Tibial artery (tissue), 4 donors: ENCODE measurements around the gene MCF2L.

Source experiments
- DNase-seq, 2 donors: peaks; one replicate each; pipeline ENCODE4 v3.0.0-alpha.2; 2019
- H3K27ac ChIP-seq, 2 donors: fragments of 200-600 bp; sonication (generic) in 1 of 2; 1 replicate in 1 of 2; 2 replicates in 1 of 2; pipeline ENCODE4 v1.5.1; 2018 to 2019; ENCODE audit warnings: mild to moderate bottlenecking in 1 of 2
- H3K27me3 ChIP-seq, 2 donors: fragments of 200-600 bp; sonication (generic) in 1 of 2; one replicate each; pipeline versions ENCODE4 v1.5.1 to v1.6.0; 2016 to 2019
- H3K36me3 ChIP-seq, 3 donors: fragments of 200-600 bp; sonication (generic) in 2 of 3; one replicate each; pipeline ENCODE4 v1.5.1; 2016 to 2019; ENCODE audit warnings: mild to moderate bottlenecking in 2 of 3
- H3K4me1 ChIP-seq, 4 donors: fragments of 200-600 bp; sonication (generic) in 2 of 4; 1 replicate in 3 of 4; 2 replicates in 1 of 4; pipeline ENCODE4 v1.5.1; 2016 to 2019
- H3K4me3 ChIP-seq, 2 donors: fragments of 200-600 bp; sonication (generic) in 1 of 2; 1 replicate in 1 of 2; 2 replicates in 1 of 2; pipeline ENCODE4 v1.5.1; 2018 to 2019; ENCODE audit warnings: mild to moderate bottlenecking in 2 of 2
- H3K9me3 ChIP-seq, 3 donors: fragments of 200-600 bp; sonication (generic) in 1 of 3; one replicate each; pipeline ENCODE4 v1.5.1; 2016 to 2019
- intact Hi-C: fragments of 100-400 bp; cut with DNase I; formaldehyde crosslinking; loops from one replicate; pipeline ENCODE4 v1.15.0; 2023; ENCODE audit warnings: low total_unique reads
- TF ChIP-seq, protein P1 (sequence below), 2 experiments: fragments of 200-600 bp in 1 of 2; fragments of 450-650 bp in 1 of 2; IDR thresholded peaks; one replicate each; pipeline ENCODE4 v1.5.1; 2017 to 2019; ENCODE audit warnings: antibody characterized with exemption in 2 of 2, mild to moderate bottlenecking in 1 of 2, moderate library complexity in 1 of 2

The MCF2L gene

DNA sequence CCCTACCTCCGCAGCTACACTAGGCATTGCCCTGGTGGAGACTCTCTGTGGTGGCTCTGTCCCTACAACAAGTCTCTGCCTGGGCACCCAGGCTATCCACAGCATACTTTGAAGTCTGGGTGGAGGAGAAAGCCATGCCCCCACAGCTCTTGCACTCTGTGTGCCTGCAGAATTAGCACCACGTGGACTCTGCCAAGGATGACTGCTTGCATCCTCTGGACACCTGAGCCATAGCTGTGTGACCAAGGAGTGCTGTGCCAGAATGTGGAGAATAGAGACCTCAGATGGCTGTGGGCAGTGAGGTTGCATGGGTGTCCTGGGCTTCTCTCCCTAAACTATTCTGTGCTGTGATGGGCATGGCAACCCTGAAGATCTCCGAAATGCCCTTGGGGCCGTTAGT lies 21.2 kb upstream of the MCF2L start:
- TF ChIP-seq, protein P1, sequence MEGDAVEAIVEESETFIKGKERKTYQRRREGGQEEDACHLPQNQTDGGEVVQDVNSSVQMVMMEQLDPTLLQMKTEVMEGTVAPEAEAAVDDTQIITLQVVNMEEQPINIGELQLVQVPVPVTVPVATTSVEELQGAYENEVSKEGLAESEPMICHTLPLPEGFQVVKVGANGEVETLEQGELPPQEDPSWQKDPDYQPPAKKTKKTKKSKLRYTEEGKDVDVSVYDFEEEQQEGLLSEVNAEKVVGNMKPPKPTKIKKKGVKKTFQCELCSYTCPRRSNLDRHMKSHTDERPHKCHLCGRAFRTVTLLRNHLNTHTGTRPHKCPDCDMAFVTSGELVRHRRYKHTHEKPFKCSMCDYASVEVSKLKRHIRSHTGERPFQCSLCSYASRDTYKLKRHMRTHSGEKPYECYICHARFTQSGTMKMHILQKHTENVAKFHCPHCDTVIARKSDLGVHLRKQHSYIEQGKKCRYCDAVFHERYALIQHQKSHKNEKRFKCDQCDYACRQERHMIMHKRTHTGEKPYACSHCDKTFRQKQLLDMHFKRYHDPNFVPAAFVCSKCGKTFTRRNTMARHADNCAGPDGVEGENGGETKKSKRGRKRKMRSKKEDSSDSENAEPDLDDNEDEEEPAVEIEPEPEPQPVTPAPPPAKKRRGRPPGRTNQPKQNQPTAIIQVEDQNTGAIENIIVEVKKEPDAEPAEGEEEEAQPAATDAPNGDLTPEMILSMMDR (IDR thresholded peaks at IDR 0.05): no peak
- peaks cover 0 to 40% of the 10 kb centered on the region in 2 donors for H3K27me3 ChIP-seq
- intact Hi-C loops: loop anchor here (10.0 kb wide), 2 partner anchors 267 to 427 kb away; no protein-coding TSS in a partner anchor
- H3K4me1 ChIP-seq: peaks cover 0 to 13% (median 12%) of the 10 kb centered on the region in 4 donors
- no peaks in the 10 kb centered on the region for H3K36me3 ChIP-seq
- no peak overlapping the region for H3K4me3 ChIP-seq
- DNase-seq: peak in 1 of 2 donors; percentile 34
- H3K9me3 ChIP-seq: no peaks in the 10 kb centered on the region
- no peak overlapping the region for H3K27ac ChIP-seq

DNA sequence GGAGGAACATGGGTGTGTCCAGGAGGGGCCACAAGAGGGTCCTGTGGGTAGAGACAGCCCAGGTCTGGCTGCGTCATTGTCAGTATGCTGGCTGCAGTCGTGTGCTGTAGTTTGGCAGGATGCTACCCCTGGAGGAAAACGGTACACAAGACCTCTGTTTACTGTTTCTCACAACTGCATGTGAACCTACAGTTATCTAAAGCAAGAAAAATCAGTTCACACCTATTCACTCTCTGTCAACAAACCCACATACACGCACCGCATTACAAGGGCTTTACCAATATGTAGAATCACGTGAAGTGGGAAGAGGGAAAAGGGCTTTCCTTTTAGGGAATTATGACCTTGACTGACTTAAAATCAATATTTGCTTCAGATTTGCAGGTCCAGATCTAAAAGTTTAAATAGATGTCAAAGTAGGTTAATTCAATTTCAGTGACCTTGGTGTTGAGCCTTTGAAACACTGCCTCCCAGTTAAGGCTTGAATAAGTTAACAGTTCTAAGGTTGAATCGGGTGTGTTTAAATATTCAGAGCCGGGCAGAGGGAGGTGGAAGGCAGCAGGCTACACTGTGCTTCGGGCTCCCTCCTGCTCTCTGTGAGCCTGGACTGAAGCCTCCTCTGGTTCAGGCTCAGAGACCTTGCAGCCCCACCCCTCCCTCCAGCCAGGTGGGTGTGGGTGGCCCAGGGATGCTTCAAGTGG lies 17.2 kb upstream of the MCF2L start:
- Histone ChIP-seq H3K4me1 (no peaks in the 10 kb centered on the region), H3K4me3 (no peak overlapping the region), H3K27me3 (peaks cover 0 to 53% of the 10 kb centered on the region in 2 donors), H3K36me3 (no peaks in the 10 kb centered on the region), H3K27ac (no peak overlapping the region), H3K9me3 (no peaks in the 10 kb centered on the region)
- TF ChIP-seq, protein P1 (IDR thresholded peaks at IDR 0.05): no peak
- intact Hi-C loops: no loop called here
- DNase-seq: peak in 1 of 2 donors; percentile 35

DNA sequence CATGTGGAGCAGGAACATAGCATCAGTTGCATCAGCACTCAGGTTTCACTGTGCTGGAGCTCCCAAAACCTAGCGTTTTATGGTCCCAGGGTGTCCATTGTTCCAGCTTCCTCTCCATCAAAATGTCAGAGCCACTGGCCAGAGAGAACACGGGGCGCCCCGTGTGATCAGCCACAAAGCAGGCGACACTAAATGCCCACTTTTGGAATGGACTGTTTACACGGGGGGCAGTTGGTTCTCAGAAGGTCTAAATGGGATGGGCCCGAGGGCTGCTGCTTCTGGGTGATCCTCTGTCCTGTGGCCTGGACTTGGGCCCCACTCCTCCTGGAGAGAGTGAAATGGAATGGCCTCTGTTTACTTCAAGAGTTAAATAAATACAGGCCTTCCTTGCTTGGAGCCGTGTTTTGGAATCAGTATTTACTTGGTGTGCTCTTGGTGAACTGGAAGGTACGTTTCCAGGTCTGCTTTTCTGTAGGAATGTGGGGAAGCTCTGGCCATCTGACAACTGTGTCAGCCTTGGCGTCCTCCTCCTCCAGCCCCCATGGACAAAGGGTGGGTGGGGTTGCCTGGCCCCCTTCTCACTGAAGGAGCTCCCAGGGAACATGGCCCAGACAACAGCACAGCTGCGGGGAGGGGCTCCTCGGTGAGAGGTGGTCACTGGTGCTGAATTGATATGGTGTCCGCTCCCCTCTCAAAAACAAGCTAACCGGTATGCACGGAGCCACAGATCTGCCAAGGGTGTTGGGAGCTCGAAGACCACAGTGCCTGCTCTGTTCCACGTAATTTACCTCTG lies 16.1 kb upstream of the MCF2L start:
- Histone ChIP-seq H3K4me1 (no peaks in the 10 kb centered on the region), H3K27ac (no peak overlapping the region), H3K27me3 (peaks cover 0 to 44% of the 10 kb centered on the region in 2 donors), H3K9me3 (no peaks in the 10 kb centered on the region), H3K36me3 (no peaks in the 10 kb centered on the region), H3K4me3 (no peak overlapping the region)
- peak in 1 of 2 donors; percentile 58 for DNase-seq
- TF ChIP-seq, protein P1 (IDR thresholded peaks at IDR 0.05): no peak
- intact Hi-C loops: no loop called here

DNA sequence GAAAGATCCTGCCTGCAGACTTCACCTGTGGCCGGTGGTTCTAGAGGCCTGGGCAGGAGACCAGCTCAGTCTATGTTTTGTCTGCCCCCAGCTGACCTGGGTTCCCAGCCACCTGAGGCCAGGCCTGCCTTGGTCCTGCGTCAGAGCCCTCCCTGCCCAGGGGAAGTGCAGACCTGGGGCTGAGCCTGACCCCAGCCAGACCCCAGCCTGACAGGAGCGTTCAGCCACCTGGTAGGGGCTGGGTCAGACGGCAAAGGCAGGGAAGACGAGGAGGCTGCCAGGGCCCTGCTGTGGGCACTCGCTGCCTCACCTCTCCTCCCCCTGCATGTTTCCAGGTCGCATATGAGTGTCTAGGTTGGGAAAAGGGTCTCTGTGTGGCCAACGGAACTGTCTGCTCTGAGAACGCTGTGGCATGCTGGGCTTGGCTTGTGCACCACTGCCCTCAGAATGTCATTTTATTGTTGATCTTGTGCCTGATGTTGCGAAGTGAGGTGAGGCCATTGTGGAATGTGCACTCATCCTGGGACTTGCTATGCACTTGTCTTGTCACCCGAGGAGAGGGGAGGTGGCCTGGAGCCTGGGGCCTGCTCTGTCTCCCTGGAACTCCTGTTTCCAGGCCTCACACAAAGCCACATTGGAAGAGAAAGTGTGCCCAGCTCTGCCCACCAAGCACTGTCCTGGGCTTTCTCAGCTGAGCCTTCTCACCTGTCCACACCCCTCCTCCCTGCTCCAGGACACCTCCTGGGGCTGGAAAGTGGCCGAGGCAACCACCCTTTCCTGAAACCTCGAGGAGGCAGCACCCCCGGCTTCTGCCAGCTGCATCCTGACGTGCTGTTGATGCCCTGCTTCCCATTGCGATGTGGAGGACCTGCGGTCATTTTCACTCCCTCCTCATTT lies 15.2 kb upstream of the MCF2L start:
- intact Hi-C loops: no loop called here

More for the DNA sequence above, 15.2 kb upstream of the MCF2L start:
- DNase-seq: peak in 1 of 2 donors; percentile 20
- Histone ChIP-seq H3K4me3 (no peak overlapping the region), H3K9me3 (no peaks in the 10 kb centered on the region), H3K4me1 (no peaks in the 10 kb centered on the region), H3K27ac (no peak overlapping the region), H3K36me3 (no peaks in the 10 kb centered on the region), H3K27me3 (peaks cover 0 to 49% of the 10 kb centered on the region in 2 donors)
- TF ChIP-seq, protein P1 (IDR thresholded peaks at IDR 0.05): no peak
